Stimulated activated CD8-positive, alpha-beta memory T cell treated with anti-CD3 and anti-CD28 coated beads, Interleukin-12 subunit alpha, Interleukin-12 subunit beta, amount 100 ng/mL, for 4 hours (primary cell): ENCODE measurements around the gene ALK.

Source experiments
- DNase-seq: peaks from one replicate; pipeline ENCODE4 v3.0.0-alpha.2; 2020; ENCODE audit warnings: low read depth

The ALK gene

GRCh38 chr2:29196792-29197788, 724.3 kb downstream of the ALK start:
- DNase-seq = peak; percentile 47

GRCh38 chr2:29195796-29196195, 725.6 kb downstream of the ALK start:
- no peak for DNase-seq

DNA sequence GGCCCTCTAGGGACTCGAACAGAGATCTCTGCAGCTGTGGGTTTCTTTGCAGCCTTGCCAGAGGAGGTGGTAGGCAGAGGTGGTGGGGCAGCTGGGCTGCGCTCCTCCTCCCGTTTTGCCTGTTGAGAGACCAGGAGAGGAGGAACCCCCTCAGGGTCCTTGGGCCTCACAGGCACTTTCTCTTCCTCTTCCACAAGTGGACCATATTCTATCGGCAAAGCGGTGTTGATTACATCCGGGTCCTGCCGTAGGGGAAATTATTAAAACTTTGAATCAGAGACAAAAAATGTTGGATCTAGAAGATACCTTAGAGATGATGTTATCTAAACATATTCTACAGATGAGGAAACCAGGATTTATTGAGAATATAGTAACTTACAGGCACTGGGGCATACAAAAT, 727.7 kb downstream of the ALK start:
- no peak for DNase-seq

- DNase-seq = no peak
These were observed 728.3 kb downstream of the ALK start for GRCh38 chr2:29193111-29193510.

- no peak for DNase-seq
These were observed 728.9 kb downstream of the ALK start for GRCh38 chr2:29192526-29192925.

- DNase-seq = no peak
These were observed 729.6 kb downstream of the ALK start for GRCh38 chr2:29191817-29192216.

DNA sequence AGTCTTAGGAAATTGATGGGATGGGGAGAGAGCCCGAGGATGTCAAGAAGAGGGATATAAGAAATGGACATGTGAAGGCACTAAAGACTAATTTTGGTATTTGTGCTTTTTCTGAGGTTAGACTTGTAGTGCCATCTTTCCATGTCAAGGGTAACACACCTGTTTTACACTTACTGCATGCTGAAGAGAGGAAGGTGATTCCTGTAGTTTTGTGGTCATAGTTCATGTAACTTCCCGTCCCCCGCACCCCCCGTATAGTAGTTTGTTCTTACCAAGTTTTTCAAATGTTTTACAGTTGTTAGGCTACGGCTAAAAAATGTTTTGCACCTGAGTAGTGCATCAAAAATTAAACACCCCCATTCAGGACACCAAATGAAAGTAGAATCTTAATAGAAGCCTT, 732.3 kb downstream of the ALK start:
- no peak for DNase-seq

GRCh38 chr2:29187926-29188325, 733.5 kb downstream of the ALK start:
- DNase-seq = no peak

DNA sequence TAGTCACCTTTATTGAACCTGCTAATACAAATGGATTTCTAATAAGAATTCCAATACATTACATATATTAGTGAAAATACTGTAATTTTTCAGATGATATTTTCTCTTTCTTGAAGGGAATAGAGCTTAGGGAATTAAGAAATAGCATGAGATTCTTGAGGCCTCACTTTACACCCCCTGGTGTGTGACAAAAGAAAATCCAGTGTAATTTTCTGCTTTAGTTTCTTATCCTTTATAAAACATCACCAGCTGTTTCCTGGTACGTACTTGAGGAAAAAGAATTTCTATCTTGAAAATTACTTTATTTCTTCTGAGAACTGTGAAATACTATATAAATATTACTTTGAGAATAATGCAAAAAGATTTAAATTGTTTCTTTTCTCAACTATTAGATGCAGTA, 734.6 kb downstream of the ALK start:
- no peak for DNase-seq

DNA sequence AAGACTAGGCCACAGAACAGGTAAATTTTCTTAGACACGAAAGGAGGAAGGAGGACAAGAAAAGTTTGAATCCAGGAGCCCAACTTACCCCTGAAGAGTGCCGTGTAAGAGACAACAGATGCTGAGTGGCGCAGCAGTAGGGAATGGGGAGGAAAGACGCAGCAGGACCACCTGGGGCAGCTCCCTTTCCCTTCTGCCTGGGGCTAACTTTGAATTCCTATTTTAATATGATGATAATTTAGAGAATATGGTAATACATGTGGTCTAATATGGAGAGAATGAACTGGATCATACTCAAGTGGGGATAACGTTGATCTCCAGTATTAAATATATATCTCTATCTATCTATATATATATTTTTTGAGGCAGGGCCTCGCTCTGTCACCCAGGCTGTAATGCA, 736.9 kb downstream of the ALK start:
- DNase-seq = no peak

DNA sequence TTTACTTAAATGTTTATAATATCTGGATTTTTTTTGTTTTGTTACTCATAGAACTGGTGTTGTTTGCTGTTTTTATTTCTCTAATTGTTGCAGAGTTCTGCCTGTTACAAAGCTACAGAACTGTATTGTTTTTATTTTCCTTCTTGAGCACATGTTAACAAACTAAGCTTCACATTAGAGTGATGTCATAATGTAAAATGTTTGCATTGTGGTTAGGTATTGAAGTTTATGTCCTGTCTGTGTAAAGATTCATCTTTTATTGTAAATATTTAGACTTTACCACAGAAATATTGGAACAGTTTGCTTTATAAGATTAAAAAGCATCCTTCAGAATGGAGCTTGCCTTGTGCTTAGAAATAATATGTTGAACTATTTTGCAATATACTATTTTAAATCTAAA, 738.5 kb downstream of the ALK start:
- DNase-seq = no peak

DNA sequence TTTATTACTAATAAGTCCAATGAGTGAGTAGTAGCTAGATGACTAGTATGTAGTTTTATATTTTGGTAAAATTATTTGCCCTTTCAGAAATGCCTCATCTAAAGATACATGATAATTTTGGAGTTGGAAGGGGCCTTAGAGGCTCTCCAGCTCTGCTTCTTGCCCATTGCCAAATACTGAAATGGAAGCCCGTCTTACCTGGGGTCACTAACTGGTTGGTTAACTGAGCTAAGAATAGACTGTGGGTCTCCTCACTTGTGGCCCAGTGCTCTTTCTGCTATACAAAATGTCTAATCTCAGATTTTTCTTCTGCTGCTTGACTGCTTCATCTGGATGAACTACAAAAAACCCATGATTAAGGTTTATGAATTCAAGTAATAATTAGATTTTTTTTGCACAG, 739.1 kb downstream of the ALK start:
- DNase-seq = no peak

DNA sequence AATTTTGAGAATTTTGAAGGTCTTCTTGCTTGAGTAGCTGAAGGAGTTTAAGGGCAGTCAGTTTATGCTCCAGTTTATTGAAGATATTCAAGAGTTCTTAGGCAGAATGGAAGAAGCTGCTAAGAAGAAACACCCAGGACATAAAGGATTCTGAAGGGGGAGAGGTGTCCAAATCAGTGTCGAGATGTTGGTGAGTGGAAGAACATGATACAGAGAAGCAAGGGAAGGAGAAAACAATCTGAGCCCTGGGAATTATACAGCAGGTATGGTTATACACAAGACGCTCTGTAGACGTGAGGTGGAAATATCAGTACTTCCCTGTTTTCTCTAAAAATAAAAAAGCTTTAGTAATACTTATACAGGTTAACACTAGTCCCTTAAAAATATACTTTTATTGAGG, 746.0 kb downstream of the ALK start:
- DNase-seq = no peak

- no peak for DNase-seq
These were observed 746.4 kb downstream of the ALK start for GRCh38 chr2:29174937-29175336.

DNA sequence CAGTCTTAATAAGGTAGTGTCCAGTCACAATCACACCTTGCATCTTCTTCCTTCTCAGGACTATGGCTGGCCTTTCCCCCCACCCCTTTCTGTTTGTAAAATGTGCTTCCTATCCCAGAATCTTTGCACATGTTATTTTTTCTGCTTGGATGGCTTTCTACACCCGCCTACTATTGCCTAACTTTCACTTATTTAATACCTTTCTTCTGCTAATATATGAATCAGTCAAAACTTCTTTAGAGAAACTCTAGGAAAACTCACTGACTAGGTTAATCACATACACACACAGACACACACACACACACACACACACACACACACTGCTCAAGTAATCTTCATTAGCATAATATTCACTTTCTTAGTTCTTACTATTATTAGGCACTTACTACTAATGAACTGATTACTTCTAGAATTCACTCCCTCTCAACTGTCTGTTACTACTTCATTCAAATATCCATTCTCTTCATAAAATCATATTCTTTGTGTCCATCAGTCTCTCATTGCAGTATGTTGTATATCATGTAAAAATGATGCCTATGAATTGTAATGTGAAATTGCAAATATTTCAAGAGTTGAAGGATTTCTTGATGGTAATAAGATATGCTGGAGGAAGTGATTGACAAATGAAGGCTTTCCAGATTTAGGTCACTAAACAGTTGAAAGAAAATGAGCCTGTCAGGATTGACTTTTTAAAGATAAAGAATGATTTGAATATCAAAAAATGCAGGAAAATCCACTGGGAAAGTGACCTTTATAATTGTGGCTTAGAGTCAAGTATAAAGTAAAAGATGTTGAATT, 754.9 kb downstream of the ALK start:
- DNase-seq = no peak

GRCh38 chr2:29165362-29166241, 755.8 kb downstream of the ALK start:
- DNase-seq = no peak

DNA sequence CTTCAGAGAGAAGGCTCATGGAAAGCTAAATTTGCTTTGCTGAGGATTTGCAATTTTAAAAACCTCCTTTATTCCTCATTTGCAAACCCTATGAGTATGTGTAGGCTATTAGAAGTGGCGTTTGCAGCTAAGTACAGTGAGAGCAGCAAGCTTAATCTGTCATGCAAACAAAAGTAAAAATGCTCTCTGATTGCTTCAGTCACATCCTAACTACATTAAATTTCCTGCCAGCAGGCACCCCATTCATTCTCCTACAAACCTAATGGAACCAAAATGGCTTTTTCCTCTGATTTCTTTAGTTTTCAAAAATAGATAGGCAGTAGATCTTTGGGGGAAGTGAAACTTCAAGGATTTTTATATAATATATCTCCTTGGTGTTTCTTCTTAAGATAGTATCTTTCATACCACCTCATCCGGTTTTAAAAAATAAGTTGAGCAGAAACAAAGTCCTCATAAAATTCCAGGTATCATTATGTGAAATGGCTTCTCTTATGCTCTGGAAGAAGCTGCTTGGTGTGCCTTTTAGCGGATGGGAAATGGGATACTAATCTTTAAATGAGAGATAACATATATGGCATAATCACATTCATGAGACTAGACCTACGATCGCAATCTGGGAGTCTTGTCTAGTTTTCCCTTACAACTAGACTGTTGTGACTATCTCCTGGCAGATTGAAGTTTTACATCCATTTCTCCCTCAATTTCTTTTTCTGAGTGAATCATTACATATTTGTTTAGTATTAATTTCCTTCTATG, 757.1 kb downstream of the ALK start:
- no peak for DNase-seq

DNA sequence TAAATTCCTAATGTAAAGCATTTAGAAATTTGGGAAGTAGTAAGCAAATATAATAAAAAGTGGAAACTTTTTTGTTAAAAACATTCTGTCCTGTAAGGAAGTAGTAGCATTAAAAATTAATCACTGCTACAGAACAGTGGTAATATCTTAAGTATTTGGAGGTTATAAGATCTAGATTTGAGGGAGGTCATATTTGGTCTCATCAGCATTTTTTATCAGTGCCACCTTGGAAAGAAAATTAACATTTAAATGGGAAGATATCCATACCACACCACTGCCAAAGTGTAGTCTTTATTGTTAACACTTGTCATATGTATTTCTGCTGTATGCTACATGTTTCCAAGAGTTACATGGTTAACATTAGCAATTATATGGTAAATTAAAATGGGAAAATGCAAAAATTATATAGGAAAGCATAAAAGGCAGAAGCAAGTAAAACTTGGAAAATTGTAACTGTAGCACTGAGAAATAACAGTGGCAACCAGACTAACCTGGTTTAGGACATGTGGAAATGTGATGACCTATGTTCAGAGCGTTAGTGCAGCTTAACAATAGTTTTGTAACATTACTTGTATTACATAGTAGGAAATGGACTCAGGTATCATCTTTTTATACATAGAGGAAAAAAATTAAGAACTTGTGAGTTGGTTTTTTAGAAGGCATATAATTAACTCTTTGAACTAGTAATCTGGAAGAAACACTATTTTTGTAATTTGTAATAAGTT, 759.0 kb downstream of the ALK start:
- DNase-seq = no peak

DNA sequence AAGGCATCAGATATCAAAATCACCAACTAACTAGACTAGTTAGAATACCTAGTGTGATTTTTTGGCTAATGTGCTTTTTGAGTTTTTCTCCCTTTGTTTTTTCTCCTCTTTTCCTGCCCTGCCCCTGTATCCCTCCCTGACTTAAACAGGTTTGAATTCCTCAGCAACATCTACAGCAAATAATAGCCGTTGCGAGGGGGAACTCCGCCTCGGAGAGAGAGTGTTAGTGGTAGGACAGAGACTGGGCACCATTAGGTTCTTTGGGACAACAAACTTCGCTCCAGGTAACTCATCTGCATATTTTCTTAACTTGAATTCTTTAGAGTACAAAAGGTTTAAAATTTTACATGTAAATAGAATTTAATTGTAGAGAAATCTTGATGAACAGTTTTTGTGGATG, 761.2 kb downstream of the ALK start:
- DNase-seq = no peak

DNA sequence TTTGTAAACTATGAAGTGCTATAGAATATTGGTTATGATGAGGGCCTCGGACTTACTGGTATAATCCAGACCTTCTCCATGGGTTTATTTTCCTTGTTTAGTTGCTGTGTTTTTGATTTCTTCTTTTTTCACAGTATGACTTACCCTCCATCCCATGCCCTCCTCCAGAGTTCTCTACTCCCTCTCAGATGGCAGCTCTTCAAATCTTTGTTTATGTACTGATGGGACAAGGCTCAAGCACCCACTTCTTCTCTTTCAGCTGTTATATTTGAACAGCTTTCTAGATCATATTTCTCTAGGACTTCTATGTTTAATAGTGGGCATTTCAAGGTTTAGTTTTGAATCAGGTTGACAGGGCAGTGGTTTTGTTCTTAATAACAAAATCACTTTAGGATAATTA, 762.3 kb downstream of the ALK start:
- DNase-seq = no peak

GRCh38 chr2:29157131-29157530, 764.3 kb downstream of the ALK start:
- no peak for DNase-seq
